NCI-H1417 (cell line): ENCODE results near the gene APP.
"Not testable (repeated sequence)": the region's sequence is repeated elsewhere in the genome, so short reads cannot be mapped to it uniquely, and the experiment has no call there.

Source experiments
- DNase-seq, 3 experiments: peaks; one replicate each; lab custom pipeline; 2025; lab: John Stamatoyannopoulos, UW

The APP gene

DNA sequence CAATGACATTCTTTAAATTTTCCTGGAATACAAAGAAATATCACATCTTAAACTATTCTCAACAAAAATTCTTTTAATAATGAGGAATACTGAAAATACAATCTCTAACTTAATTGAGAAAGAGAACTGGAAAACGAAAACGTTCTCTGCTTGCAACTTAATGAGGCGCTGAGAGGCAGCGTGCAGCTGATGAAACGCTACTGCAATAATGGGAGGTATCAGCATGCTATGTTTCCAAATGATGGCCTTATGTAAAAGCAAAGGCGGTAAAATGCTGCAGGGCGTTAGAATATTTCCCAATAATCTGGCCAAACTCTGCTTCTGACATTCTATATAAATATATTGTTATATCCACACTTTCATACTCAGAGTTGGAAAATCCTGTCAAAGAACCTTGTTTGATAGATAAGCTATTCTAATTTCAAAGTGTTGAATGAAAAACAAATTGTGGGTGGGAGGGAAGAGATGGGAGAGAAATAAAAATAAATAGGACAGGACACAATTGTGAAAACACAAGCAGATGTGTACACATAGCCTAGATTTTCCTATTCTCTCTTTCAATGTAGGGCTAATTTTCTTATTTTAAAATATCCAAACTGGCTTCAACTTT, 70.9 kb downstream of the APP start:
- peak in 2 of 3 experiments; percentile 35 to 82 for DNase-seq

- DNase-seq, result peak in 1 of 3 experiments; percentile 51
Observed at GRCh38 chr21:26098772-26099397, 71.7 kb downstream of the APP start.

- DNase-seq, result no peak
Observed at GRCh38 chr21:26097475-26097874, 73.1 kb downstream of the APP start.

DNA sequence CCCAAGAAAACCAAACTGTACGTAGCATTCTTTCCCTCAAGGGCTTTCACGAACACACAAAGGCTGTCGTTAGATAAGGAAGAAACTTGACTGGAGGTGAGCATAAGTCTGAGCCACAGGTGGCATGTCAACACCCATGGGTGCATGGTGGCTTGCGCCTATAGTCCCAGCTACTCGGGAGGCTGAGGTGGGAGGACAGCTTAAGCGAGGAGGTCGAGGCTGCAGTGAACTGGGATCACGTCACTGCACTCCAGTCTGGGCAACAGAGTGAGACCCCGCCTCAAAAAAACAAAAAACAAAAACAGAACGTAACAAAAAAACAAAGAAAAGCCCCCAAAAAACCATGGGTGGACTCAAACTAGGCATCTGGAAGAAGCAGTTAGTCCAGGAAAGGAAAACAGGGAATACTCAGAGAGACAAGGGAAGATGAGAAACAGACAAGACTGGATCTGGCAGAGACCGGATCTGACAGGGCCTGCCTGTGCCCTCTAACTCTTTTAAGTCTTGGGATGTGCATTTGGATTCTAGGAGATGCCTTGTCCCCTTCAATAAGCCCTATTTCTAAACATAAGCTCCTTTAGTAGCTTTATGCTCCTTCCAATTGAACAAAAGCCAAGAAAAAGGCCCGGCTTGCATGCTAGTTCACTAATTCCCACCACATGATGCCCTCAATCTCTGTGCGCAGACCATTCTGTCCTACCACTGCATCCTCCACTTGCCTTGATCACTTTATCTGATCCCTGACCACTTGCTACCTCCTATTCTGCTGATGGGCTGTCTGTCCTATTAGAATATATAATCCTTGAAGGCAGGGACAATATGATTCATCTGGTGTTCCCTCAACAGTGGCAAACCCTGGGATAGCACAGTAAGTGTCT, 73.8 kb downstream of the APP start:
- no peak for DNase-seq

- no peak for DNase-seq
Observed at GRCh38 chr21:26095131-26095530, 75.4 kb downstream of the APP start.

DNA sequence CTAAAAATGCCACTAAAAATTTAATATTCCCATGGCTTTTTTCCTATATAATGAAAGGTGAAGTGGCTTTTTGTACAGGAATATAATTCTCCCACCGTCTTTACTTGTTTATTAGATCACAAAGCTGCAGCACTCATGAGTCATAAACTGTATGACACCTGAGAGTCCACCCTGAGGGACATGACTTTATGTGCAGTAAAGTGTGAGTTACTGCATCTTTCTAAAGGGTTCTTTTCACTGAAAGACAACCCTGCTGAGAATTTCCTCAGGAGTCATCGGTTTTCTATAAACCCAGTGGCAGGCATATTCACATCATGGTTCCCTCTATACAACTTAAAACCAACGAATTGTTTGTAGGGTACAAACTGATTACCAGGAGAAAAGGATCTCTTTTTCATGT, 77.4 kb downstream of the APP start:
- DNase-seq, result peak in 2 of 3 experiments; percentile 14 to 69

- DNase-seq, result no peak
Observed at GRCh38 chr21:26091480-26092018, 79.0 kb downstream of the APP start.

DNA sequence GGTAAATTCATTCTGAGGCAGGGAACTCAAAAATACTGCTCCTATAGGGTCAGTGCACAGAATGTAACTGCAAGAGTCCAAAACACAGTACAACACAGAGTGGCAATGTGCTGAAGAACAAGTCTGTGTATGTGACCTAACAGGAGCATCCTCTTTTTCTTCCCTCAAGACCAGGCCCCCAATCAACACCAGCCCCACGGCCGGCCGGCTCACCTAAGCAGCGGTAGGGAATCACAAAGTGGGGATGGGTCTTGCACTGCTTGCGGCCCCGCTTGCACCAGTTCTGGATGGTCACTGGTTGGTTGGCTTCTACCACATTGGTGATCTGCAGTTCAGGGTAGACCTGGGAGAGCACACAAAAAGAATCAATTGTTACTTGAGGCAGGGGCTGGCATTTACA, 80.8 kb downstream of the APP start:
- DNase-seq, result no peak

DNA sequence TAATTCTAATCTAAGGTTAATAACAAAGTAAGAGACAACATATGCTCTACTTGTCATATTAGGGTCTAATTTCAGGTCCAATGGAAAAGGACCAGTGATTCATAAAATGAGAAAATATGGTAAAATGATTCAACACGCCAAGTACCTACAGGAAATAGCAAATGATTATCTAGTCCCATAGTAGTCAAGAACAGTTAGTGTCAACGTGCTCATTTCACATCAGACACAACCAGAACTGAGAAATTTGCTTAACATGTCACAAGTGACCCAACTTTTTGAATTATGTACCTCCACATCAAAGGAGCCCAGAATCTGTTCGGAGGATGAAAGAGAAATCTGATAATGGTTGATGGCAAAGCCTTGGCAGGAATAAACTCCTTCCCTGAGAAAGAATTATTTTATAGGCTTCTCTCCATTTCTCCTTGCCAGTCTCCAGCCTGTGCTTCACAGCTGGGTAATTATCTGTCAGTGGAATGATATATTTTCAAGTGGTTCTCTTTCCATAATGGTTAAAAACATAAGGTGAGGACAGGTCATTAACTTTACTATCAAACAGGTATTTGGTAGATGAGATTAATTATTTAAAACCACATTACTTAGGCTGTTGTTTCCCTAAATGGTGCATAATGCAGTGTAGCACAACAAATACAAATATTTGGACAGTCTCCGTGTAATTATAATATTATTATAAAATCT, 83.2 kb downstream of the APP start:
- DNase-seq, result peak in 2 of 3 experiments; percentile 51 to 87

GRCh38 chr21:26085882-26086281, 84.7 kb downstream of the APP start:
- DNase-seq, result no peak

GRCh38 chr21:26085127-26085526, 85.4 kb downstream of the APP start:
- DNase-seq, result no peak

DNA sequence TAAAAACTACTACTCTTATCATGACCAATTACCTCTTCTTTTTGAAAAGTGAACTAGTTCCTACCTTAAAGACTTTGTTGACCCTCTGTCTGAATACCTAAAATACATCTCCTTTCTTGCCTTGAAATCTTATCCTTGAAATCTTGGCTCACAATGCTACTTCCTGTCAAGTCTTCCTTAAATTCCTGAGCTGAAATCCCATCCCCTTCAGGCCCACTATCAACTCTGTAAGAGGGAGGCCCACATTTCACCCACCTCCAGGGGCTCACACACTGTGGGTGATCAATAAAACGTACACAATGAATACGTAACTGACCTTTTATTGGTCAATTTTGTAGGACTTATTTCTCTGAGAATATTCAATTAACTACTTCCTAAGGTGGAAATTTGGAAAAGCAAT, 88.0 kb downstream of the APP start:
- DNase-seq, result no peak

- not testable (repeated sequence) for DNase-seq
Observed at GRCh38 chr21:26081175-26081760, 89.3 kb downstream of the APP start.

DNA sequence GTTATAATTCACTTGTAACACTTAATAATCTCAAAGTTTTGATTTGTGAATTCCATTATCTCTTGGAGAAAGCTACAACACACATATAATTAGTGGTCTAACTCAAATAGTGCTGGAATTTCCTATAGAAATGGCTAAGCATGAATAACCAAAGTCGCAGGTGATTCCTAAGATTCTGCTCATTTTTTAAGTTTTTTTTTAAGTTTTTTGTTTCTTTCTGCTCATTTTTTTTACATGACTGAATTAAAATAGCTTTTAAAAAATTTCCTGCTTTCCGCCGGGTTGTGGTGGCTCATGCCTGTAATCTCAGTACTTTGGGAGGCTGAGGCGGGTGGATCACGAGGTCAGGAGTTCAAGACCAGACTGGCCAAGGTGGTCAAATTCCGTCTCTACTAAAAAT, 90.4 kb downstream of the APP start:
- no peak for DNase-seq

DNA sequence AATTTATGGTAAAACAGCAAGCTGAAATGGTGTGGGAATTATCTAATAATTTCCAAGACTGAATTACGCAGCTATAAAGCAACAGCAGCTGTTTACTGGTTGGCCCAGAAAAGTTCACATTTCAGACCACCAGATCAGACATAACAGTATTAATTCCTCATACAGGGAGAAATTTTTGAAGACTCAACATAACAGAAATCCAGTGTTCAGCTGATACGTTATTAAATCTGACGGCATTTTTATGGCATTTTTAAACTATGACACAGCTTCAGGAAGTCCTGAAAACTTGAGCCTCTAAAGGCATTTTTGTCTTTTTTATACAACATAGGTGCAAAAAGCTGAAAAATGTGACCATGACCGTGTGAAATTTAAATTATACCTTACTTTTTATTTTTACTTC, 91.2 kb downstream of the APP start:
- DNase-seq, result no peak

GRCh38 chr21:26077521-26077920, 93.0 kb downstream of the APP start:
- no peak for DNase-seq

DNA sequence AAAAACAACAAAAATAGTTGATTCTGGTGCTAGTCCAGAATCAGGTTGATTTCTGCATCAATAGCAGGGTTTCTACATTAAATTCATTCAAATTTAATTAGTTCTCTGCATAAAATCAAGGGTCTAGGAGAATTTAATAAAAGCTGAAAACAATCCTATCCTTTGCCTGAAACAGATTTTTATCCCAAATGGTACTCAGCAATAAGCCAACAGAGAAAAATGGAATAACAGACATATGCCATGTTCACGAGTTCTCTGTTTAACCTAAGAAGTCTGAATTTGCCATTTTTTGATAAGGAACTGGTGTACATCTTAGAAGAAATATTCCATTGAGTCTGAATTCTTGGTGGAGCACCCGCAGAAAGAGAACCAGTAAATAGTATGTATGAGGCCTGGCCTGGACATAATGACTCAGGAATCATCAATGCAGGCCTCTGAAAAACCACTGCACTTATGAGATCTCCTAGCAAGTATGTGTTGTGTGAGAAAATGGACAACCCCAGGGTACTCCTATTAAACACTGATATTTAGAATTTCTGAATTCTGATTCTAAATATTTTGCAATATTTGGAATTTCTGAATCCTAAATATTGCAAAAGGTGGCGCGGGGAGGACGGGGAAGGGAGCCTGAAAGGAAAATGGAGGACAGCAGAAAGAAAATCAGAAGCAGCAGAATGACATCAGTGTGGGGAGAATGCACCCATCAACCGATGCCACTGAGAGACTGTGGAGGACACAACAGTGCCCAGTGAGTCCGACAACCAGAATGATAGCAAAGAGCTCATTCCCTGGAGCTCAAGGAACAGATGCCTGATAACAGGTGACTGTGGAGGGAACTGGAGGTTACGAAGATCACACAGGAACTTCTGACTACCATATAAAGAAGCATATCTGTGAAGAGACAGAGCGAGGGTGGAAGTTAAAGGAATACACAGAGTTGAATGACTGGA, 97.6 kb downstream of the APP start:
- no peak for DNase-seq

DNA sequence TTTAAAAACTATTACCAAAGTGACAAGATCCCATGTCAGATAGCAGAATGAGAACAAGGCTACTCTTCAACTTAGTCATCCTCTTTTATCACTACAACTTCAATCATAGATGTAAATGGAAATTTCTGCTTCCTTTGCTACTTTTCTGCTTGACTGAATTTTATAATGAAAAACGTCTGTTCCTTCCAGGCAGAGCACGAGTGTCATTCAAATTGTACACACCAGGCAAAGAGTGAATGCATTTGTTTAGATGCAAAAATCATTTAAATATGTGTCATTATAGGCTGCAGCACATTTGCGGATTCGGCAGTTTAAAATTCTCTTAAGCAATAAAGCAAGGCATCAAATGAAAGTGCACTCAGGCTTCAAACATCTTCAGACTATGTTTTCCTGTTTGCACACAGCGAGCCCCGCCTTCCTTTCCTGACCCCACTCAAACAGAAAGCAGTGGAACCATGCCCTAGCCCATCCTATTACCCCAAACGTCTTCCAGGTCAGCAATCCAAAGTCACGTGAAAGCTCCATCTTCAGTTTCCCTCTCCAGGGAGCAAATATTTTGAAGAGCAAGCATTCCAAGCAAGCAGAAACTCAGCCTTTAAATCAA, 99.6 kb downstream of the APP start:
- peak in 2 of 3 experiments; percentile 17 to 37 for DNase-seq

DNA sequence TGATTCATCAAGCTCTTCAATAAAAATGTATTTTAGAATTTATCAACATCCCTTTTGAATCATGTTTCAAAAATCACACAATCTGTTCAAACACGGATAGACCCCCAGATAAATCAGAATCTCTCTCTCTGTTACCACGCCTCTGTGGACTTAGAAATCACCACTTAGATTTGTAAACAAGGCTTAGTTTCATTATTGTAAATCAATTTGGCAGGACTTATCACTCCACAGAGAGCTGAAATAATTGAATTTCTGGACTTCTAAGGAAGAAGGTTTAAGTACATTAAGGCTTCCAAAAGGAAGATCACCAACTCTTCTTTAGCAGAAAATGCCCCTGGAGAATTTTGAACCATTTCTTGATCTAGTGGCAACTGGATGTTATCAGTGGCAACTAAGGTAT, 100.4 kb downstream of the APP start:
- DNase-seq, result peak in 1 of 3 experiments; percentile 8

DNA sequence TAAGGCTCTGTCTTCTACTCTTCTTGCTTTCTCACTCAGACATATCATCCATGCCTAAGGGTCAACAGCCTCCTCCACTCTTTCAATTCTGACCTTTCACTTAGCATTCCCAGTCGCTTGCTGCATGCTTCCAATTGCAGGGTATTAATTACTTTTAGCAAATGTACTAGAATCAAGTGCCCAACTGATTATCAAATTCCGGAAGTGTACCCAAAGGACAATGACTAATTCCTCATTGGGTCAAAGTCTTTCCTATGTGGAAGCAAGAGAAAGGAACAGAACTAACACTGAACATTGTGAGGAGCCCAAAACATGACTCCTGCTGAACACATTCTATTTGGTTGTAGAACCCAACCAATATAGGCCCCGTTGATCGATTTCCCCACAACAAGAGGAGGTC, 101.8 kb downstream of the APP start:
- no peak for DNase-seq
